Measurements from ENCODE around the gene DDX39A.

DDX39A gene

GRCh38 chr19:14363183-14364097 is 55.7 kb downstream of the DDX39A start:
- peak; percentile 82 for DNase-seq
- H3K9me3 Mint-ChIP-seq: peaks cover 5% of the 10 kb centered on the region
- peak overlapping the region; percentile 64 for H3K4me3 Mint-ChIP-seq
- H3K27me3 Mint-ChIP-seq (ENCODE audit: low read depth, poor library complexity): no peaks in the 10 kb centered on the region
- peak overlapping the region; percentile 95 for H3K27ac Mint-ChIP-seq
- TF ChIP-seq CTCF (IDR thresholded peaks at IDR 0.05): no peak
- H3K4me1 Mint-ChIP-seq: peaks cover 31% of the 10 kb centered on the region
- H3K36me3 Mint-ChIP-seq (ENCODE audit: low read depth): peaks cover 5% of the 10 kb centered on the region

GRCh38 chr19:14361824-14362223 is 57.3 kb downstream of the DDX39A start:
- no peak for DNase-seq
- Mint-ChIP-seq H3K27ac (peak overlapping the region; percentile 94), H3K9me3 (peaks cover 5% of the 10 kb centered on the region), H3K27me3 (ENCODE audit: low read depth, poor library complexity) (no peaks in the 10 kb centered on the region), H3K36me3 (ENCODE audit: low read depth) (peaks cover 5% of the 10 kb centered on the region), H3K4me1 (peaks cover 31% of the 10 kb centered on the region), H3K4me3 (peak overlapping the region; percentile 66)
- no peak for TF ChIP-seq CTCF (IDR thresholded peaks at IDR 0.05)

All from nephron progenitor cell (in vitro differentiated cells).